Measurements from ENCODE around the gene ANO9. TPM values are rescaled to one million over a fixed set of nuclear protein-coding genes. Genes with fewer than 3 reads are reported as not detected.

ANO9 gene
- total and polyA plus RNA-seq, 4 donors: 0.20 to 0.75 (median 0.40) TPM

DNA sequence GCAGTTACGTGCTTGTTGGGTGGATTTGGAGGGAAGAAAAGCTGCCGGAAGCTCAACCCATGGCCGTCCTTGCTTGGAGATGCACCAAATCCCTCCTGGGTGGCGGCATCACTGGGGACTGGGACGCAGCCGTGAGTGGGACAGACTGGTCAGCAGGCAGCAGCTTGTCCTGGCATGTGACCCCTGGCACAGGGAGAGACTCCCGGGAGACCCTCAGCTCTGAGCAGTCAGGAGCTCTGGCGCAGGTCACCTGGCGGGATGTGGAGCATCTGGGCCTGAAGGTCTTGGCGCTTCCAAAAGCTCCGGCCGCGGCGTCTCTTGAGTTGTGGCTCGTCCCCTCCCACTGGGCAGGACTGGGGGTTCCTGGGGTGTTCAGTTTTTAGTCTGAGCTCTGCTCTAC, 34.6 kb upstream of the ANO9 start:
- Histone ChIP-seq H3K9ac (ENCODE audit: low read depth in 1 of 2, low read length in 2 of 2) (no peak overlapping the region), H3K4me3 (ENCODE audit: low read depth in 1 of 3, low read length in 3 of 3) (no peak overlapping the region), H3K36me3 (ENCODE audit: control insufficient read depth in 4 of 4, insufficient read depth in 3 of 4, low read depth in 1 of 4, low read length in 3 of 4) (no peaks in the 10 kb centered on the region), H3K4me1 (ENCODE audit: control insufficient read depth in 4 of 4, insufficient read depth in 4 of 4, low read length in 3 of 4) (no peaks in the 10 kb centered on the region), H3K27ac (ENCODE audit: low read depth in 1 of 2, low read length in 2 of 2) (no peak overlapping the region), H3K27me3 (ENCODE audit: control insufficient read depth in 4 of 4, insufficient read depth in 4 of 4, low read length in 3 of 4) (no peaks in the 10 kb centered on the region), H3K9me3 (ENCODE audit: control insufficient read depth in 4 of 4, low read length in 3 of 4) (no peaks in the 10 kb centered on the region)
- TF ChIP-seq SP1 (IDR thresholded peaks at IDR 0.05): no peak
- no peak for TF ChIP-seq JUND (IDR thresholded peaks at IDR 0.05)
- TF ChIP-seq NR2F2 (IDR thresholded peaks at IDR 0.05): no peak
- TF ChIP-seq, protein P1, sequence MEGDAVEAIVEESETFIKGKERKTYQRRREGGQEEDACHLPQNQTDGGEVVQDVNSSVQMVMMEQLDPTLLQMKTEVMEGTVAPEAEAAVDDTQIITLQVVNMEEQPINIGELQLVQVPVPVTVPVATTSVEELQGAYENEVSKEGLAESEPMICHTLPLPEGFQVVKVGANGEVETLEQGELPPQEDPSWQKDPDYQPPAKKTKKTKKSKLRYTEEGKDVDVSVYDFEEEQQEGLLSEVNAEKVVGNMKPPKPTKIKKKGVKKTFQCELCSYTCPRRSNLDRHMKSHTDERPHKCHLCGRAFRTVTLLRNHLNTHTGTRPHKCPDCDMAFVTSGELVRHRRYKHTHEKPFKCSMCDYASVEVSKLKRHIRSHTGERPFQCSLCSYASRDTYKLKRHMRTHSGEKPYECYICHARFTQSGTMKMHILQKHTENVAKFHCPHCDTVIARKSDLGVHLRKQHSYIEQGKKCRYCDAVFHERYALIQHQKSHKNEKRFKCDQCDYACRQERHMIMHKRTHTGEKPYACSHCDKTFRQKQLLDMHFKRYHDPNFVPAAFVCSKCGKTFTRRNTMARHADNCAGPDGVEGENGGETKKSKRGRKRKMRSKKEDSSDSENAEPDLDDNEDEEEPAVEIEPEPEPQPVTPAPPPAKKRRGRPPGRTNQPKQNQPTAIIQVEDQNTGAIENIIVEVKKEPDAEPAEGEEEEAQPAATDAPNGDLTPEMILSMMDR (IDR thresholded peaks at IDR 0.05; ENCODE audit: low read depth, low read length, missing input control): no peak
- no peak for TF ChIP-seq YY1 (IDR thresholded peaks at IDR 0.05)
- 97% methylated on average over 15 of the region's 15 CpGs for WGBS
- DNase-seq (ENCODE audit: low spot score): no peak

DNA sequence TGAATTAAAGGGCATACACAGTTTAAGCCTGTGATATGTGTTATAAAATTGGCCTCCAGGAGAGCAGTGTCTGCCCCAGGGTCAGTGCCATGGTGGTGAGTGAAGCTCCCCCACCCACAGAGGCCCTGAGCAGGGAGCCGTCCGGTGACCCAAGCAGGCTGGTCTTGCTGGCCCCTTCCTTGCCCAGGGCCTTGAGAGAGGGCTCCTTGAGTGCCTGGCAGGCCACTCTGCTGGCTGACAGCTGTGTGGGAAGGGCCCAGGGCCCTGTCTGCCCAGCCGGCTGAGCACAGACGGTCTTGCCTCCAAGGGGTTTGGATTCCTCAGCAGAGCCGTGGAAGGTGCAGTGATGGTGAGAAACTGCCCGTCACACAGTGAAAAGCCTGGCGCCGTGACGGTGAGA, 34.1 kb upstream of the ANO9 start:
- Histone ChIP-seq H3K27me3 (ENCODE audit: control insufficient read depth in 4 of 4, insufficient read depth in 4 of 4, low read length in 3 of 4) (no peaks in the 10 kb centered on the region), H3K4me1 (ENCODE audit: control insufficient read depth in 4 of 4, insufficient read depth in 4 of 4, low read length in 3 of 4) (no peaks in the 10 kb centered on the region), H3K36me3 (ENCODE audit: control insufficient read depth in 4 of 4, insufficient read depth in 3 of 4, low read depth in 1 of 4, low read length in 3 of 4) (no peaks in the 10 kb centered on the region), H3K9me3 (ENCODE audit: control insufficient read depth in 4 of 4, low read length in 3 of 4) (no peaks in the 10 kb centered on the region), H3K27ac (ENCODE audit: low read depth in 1 of 2, low read length in 2 of 2) (no peak overlapping the region), H3K4me3 (ENCODE audit: low read depth in 1 of 3, low read length in 3 of 3) (no peak overlapping the region), H3K9ac (ENCODE audit: low read depth in 1 of 2, low read length in 2 of 2) (no peak overlapping the region)
- WGBS: 96% methylated on average over 9 of the region's 9 CpGs
- TF ChIP-seq HNF4A (conservative IDR thresholded peaks at IDR 0.05) (no peak), RAD21 (IDR thresholded peaks at IDR 0.05) (no peak), HNF4G (IDR thresholded peaks at IDR 0.05) (no peak), JUND (IDR thresholded peaks at IDR 0.05) (no peak), SP1 (IDR thresholded peaks at IDR 0.05) (no peak), YY1 (IDR thresholded peaks at IDR 0.05) (no peak), NR2F2 (IDR thresholded peaks at IDR 0.05) (no peak), FOXA2 (IDR thresholded peaks at IDR 0.05) (no peak), EGR1 (IDR thresholded peaks at IDR 0.05; ENCODE audit: low read depth in 2 of 2) (no peak), FOXA1 (IDR thresholded peaks at IDR 0.05) (no peak)
- TF ChIP-seq, protein P2, sequence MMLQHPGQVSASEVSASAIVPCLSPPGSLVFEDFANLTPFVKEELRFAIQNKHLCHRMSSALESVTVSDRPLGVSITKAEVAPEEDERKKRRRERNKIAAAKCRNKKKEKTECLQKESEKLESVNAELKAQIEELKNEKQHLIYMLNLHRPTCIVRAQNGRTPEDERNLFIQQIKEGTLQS (IDR thresholded peaks at IDR 0.05): no peak
- TF ChIP-seq, protein P3, sequence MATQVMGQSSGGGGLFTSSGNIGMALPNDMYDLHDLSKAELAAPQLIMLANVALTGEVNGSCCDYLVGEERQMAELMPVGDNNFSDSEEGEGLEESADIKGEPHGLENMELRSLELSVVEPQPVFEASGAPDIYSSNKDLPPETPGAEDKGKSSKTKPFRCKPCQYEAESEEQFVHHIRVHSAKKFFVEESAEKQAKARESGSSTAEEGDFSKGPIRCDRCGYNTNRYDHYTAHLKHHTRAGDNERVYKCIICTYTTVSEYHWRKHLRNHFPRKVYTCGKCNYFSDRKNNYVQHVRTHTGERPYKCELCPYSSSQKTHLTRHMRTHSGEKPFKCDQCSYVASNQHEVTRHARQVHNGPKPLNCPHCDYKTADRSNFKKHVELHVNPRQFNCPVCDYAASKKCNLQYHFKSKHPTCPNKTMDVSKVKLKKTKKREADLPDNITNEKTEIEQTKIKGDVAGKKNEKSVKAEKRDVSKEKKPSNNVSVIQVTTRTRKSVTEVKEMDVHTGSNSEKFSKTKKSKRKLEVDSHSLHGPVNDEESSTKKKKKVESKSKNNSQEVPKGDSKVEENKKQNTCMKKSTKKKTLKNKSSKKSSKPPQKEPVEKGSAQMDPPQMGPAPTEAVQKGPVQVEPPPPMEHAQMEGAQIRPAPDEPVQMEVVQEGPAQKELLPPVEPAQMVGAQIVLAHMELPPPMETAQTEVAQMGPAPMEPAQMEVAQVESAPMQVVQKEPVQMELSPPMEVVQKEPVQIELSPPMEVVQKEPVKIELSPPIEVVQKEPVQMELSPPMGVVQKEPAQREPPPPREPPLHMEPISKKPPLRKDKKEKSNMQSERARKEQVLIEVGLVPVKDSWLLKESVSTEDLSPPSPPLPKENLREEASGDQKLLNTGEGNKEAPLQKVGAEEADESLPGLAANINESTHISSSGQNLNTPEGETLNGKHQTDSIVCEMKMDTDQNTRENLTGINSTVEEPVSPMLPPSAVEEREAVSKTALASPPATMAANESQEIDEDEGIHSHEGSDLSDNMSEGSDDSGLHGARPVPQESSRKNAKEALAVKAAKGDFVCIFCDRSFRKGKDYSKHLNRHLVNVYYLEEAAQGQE (IDR thresholded peaks at IDR 0.05): no peak
- TF ChIP-seq, protein P4, sequence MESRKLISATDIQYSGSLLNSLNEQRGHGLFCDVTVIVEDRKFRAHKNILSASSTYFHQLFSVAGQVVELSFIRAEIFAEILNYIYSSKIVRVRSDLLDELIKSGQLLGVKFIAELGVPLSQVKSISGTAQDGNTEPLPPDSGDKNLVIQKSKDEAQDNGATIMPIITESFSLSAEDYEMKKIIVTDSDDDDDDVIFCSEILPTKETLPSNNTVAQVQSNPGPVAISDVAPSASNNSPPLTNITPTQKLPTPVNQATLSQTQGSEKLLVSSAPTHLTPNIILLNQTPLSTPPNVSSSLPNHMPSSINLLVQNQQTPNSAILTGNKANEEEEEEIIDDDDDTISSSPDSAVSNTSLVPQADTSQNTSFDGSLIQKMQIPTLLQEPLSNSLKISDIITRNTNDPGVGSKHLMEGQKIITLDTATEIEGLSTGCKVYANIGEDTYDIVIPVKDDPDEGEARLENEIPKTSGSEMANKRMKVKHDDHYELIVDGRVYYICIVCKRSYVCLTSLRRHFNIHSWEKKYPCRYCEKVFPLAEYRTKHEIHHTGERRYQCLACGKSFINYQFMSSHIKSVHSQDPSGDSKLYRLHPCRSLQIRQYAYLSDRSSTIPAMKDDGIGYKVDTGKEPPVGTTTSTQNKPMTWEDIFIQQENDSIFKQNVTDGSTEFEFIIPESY (IDR thresholded peaks at IDR 0.05): no peak
- no peak for DNase-seq (ENCODE audit: low spot score)

All from liver (tissue), 9 donors.